ENCODE data around the gene NSUN2.

The NSUN2 gene

DNA sequence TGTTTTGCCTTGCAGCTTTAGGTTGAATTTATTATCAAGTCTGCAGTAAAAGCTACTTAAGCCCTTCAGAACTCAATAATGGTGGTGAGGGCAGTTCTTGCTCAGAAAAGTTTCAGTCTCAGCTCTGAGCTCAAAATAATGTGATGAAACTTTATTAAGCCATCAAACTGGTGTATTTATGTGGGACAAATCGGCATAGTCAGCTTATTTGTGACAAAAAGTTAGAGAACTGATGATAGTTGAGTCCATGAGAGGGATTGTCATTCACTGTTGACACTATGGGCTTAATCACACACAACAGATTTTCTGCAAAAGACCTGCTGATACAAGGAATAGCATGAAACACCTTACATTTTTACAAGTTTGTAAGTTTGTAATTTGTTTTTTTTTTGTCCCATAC, 9.8 kb upstream of the NSUN2 start:
- no peak for DNase-seq

DNA sequence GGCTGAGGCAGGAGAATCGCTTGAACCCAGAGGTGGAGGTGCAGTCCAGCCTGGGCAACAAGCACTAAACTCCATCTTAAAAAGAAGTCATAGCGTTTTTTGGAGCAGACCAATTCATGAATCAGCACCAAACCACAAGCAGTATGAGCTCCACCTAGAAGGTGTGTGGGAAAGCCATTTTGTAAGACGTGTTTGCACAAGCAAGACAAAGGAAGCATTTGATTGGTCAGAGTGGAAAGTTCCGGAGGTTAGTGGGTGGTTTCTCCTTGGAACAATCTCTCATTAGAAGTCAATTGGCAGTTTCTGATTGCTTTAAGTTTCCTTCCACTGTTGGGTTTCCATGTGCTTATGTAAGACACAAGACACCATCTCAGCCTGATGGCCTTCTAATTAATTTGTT, 5.4 kb upstream of the NSUN2 start:
- DNase-seq: no peak

DNA sequence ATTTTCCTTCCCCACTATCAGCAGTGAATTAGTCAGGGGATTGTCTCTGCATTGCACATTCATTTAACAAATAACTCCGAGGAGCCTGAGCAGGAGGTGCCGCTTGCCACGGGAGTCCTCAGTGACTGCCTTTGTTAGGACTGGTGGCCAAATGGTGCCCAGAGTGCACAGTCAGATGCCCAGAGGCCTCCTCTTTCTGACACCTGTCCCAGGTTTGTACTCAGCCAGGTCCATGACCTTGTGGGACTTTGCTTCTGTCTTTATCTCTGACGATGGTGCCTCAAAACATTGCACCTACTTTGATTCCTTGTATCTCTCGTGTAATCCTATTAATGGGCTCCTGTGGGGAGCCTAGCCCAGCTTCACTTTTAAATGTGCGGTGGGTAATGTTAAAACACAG, 4.7 kb upstream of the NSUN2 start:
- DNase-seq: no peak

DNA sequence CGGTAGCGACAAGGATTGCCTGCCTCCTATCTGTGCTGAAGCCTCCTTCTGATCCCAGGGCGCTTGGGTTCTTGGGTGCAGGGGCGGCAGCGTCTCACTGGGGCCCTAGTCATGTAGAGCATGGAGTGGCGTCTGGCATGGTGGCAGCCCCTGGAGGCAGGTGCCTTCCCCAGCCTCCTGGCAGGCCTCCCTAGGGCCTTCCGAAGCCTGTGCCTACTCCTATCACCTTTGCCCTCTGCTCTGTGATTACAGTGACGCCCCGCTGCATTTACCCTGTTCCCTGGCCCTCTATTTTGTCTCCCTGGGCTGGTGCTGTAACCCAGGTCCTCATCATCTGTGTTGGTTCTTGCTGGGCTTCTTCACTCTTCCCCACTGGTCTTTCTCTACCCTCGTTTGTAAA, 4.2 kb upstream of the NSUN2 start:
- peak; percentile 4 for DNase-seq

DNA sequence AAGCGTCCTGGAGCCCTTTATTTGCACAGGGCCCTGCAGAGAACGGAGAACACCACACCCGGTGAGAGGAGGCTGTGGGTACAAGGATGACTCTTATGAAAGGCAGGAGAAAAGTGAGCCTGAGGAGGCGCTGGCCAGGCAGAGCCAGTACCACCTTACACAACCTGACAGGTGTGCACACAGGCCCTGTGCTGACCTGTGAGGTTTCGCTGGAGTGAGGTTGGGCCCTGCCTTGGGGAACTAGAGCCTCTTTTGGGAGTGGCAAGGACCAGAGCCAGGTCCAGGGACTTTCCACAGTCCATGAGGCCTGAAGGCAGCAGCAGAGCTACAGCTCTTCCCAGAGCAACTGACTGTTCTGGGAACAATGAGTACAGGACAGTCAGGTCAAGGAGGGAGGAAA, 3.4 kb upstream of the NSUN2 start:
- DNase-seq: no peak

DNA sequence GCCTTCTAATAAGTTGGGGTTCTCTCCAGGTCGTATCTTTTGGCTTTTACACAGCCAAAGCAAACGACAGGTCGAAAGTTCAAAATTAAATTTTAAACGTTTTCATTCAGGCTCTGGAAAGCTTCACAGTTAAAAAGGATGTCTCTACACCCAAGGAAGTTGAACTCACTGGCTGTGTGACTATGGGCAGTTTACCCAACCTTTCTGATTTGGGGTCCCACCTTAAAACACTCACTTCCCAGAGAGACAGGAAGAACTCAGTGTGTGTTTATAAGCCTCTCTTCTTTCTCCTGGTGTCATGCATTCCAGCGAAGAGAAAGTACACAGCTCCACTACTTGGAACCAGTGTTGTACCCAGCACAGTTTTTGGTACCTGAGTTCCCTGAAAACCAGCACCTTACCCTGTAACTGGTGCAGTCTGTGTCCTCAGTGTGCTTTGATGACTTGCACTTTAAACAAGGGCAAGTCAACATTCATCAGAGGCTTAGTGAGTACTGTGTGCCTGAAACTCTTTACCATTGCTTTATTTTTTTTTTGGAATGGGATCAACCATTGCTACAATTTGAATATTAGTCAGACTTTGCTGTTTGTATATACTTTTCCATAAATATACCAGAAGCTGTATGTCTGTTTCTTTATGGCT, 2.1 kb upstream of the NSUN2 start:
- DNase-seq: no peak

DNA sequence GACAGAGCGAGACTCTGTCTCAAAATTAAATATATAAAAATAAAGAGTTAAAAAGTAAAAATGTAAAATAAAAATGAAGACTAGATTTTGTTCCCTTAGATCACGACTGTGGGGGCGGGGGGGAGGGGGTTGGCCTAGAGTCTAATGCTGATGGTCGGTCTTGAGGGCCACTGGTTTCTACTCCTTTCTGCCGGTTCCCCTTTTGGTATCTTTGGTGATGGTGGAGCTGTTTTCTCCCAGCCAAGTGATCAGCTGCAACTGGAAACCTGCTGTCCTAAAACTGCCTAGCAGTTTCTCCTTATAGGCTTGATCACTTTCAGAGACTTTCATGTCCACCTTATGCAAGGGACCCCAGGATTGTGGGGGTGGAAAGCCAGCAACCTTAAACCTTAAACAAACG, 1.5 kb upstream of the NSUN2 start:
- no peak for DNase-seq

DNA sequence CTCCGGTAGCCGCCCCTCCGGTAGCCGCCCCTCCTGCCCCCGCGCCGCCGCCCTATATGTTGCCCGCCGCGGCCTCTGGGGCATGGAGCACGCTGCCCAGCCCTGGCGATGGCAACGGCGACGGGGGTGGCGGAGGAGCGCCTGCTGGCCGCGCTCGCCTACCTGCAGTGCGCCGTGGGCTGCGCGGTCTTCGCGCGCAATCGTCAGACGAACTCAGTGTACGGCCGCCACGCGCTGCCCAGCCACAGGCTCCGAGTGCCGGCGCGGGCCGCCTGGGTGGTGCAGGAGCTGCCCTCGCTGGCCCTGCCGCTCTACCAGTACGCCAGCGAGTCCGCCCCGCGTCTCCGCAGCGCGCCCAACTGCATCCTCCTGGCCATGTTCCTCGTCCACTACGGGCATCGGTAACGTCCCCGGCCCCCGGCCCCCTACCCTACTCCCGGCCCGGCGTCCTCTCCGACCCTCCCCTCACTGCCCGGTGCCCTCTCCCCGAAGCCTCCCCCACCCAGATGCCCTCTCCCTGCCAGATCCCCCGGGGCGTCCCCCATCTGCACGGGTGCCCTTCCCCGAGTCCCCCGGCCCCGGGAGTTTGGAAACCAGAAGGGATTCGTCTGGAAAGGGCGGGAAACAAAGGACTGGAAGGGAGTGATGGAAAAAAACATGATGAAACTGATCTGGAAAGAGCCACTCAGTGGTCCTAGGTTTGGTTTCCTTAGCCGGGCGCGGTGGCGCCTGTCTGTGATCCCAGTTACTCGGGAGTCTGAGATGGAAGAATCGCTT, 813 bp upstream of the NSUN2 start:
- no peak for DNase-seq

DNA sequence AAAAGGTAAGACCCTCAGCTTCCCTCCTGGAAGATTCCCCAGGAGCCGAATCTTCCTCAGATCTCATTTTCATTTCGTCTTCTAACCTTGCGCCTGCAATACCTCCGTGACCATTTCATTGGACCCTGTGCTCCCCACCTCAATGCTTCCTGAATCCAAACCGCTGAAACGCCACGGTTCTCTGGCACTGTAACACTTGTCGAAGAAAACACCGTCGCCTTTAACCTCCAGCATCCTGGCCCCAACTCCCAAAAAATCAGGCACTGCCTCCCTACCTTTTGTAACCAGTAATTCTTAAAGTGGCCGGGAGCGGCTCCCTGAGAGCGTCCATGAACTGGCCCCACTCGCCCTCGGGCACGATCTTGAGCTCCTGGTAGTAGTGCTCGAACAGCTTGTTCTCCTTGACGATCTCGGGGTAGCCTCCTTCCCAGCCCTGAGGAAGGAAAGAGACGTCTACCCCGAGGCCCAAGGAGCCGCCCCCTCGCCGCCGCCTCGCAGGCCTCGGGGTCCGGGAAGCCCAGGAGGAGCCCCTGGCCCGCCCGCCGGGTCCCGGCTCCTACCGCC, 438 bp downstream of the NSUN2 start:
- no peak for DNase-seq

DNA sequence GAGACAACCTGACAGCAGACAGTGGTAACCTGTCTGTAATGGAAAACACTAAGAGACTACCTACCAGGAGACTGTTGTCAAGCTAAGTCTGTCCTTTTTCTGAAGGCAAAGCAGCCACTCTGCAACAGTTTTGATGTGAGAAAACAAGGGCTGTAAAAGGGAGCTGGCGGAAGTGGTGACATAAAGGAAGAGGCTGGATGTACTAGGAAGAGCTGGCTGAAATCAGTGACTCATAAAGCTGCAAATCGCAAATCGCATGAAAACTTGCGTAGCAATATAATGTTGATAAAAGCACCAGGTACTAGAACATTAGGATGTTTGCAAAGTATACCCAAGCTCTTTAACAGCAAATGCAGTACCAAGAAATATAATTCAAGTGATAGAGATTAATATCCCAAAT, 1.4 kb downstream of the NSUN2 start:
- no peak for DNase-seq

DNA sequence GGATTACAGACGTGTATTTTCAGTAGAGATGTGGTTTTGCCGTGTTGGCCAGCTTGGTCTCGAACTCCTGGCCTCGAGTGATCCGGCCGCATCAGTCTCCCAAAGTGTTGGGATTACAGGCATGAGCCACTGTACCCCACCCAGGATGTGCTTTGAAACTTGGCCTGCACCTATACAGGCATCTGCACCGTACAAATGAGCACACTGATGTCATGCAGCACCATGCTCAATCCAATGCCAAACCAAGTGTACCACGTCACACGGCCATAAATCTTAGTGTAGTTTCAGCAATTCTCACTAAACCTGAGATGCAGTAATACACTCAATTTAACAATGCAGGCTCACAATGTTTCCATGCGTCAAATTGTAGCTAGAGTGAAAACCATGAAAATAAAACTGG, 6.3 kb downstream of the NSUN2 start:
- no peak for DNase-seq

DNA sequence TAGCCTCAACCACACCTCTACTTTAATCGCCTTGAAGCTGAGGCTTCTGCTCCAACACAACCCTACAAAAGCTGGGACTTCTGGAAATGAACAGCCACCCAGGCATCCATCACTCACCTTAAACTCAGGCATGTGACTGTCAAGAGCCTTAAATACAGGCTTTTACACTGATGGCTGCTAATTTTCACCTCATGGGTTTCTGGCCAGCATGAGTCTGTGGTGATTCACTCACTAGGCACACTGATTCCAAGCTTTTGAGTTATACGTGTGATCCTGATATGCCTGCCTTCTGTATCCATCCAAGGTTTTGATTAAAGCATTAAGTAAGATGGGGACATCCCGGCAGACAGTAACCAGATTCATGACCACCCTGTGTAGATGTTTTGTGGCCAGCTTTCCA, 8.9 kb downstream of the NSUN2 start:
- no peak for DNase-seq

DNA sequence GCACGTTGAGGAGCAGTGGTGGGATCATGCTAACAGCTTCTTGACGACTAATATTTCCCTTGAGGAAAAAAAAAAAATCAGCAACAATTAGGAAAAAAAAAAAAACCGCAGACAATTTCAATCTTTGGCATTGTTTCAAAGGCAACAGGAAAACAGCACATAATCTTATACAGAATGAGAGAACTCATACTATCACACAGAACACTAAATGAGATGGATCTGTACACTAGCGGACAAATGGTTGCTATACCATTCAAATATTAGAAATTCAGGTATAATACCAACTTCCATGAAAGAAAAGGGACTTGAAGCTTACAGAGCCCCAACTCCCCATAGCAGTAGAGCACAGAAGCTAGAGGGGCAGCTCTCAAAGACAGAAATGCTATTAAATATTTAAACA, 9.6 kb downstream of the NSUN2 start:
- DNase-seq: no peak

DNA sequence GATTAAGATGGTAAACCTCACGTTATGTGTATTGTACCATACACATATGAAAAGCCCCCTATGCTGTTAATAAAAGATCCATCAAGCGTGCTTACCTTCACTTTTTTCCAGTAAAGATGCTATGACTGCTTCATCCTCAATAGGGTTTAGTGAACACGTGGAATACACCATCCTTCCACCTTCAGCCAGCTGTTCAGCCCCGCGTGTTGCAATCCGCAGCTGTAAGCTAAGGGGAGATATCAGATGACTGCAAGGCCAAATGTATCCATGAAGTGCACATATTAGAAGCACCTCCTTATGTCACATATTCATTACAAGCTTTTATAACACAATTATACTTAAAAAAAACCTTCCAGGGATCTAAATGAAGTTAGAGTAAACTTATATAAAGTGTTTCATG, 16.2 kb downstream of the NSUN2 start:
- DNase-seq: no peak

DNA sequence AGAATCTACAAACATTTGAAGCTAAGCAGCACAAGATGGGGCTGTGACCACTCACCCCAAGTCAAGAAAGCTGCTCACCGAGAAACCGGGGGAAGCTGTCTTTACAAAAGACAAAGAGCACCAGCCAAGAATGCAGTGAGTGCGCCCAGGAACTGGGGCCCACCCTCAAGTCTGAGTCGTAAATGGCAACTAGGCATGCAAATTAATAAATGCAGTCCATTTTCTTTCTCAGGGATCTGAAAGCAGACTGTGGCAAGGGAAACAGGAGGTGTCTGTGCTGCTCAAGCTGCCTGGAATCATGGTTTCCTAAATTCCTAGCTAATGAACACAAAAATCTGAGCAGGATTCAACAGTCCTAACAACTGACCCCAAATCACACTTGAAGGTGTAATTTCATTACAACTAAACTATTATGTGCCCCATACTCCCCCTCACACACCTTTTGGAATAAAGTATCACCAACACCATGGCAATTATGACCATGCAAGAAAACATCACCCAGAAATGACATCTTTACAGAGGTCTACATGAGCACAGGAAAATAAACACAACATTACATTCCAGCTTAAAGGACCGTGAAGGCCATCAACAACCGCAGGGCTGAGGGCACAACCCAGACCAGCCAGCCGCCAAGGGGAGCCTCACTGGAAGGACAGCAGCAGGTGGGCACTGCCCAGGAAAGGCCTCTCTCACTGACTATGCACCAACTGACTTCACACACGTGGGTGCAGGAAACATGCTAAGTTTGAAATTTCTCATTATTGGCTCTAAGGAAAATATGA, 17.6 kb downstream of the NSUN2 start:
- no peak for DNase-seq

DNA sequence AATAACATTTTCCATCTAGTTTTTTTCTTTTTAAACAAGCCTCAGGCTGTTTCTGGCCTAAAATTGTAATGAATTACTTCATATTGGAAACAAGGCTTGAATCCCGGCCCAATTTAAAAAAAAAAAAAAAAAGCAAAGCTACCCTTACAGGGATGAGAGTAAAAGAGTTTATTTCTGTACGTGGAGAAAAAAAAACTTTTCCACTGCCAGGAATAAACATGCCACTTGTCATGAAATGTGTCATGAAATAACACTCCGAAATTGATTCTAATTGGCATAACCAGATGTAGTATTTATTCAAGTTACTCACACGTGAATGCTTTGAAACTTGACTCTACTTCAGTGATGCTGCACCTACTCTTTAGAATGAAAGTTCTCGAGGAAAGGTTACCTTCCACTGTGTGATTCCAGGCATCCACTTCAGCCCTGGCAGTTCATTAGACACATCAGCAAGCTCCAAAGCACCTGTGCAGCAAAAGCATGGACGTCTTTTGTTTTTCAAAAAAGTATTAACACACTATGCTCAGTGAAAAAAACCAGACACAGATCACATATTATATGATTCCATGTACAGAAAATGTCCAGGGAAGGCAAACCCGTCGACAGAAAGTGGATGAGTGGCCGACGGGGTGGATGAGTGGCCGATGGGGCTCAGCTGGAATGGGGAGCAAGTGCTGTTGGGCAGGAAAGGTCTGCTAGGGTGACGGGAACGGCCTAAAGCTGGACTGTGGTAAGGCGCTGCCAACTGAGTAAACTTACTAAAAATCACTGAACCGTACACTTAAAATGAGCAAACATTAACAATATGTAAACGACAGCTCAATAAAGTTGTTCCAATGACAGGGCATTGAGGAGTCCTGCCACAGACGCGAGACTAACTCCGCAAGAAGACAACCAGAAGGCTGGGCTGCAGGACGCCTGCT, 21.2 kb downstream of the NSUN2 start:
- DNase-seq: no peak

DNA sequence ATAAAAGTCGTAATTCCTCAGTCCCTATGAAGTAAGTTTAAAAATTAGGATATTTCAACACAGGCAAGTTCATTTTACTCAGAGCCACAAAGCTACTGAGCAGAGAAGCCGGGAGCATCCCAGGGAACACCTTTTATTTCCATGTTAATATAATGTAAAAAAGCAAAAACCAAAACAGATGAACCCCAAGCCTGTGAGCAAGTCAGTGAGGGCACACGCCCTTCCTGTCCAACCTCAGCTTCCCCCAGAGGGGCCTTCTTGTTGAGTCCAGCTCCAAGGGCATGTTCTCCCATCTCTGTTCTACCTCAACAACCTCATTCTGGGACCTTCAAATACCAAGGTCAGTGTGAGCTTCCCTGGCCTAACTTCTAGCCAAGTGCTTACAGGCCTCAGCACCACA, 24.8 kb downstream of the NSUN2 start:
- DNase-seq: no peak

DNA sequence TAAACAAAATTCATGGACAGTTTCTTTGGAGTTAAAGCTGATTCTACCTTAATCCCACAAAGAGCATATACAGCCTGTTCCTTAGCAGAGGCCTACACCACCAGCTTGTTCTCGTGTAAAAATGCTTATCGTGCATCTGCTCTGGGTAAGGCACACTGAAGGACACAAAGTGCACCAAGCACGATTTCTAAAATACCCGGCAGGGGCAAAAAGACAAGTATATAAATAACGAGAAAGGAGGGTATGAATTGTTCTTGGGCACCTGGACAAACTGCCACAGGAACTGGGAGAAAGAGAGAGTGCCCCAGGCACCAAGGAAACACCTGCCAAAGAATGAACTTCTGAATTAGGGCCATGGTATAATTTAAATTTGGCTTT, 25.3 kb downstream of the NSUN2 start:
- no peak for DNase-seq

DNA sequence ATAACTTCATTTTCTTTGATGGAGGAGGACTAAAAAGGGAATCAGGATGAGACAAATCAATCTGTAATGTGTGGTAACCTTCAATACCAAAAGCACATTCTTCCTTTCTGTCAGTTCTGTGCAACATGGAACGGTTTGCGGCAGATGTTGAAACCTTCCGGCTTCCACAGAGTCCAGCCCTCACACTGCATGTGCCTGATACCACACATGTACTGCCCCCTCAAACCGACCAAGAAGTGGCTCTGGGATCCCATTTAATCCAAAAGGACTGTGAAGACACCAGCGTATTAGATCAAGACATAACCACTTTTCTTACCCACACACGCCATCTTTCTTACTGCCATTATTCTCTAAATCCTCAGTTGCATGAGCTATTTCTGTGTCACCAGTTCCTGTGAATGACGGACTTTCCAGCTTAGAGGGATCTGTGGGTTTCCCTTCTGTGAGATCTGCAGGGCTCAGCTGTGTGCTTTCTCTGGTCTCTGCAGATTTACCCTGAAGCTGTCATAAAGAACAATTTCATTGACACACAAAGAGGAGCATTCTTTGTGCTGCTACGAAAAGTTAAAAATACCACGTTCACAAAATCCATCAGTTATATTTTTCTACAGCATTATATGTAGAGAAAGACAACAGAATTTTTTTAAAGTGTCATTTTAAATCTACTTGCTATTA, 25.8 kb downstream of the NSUN2 start:
- no peak for DNase-seq

DNA sequence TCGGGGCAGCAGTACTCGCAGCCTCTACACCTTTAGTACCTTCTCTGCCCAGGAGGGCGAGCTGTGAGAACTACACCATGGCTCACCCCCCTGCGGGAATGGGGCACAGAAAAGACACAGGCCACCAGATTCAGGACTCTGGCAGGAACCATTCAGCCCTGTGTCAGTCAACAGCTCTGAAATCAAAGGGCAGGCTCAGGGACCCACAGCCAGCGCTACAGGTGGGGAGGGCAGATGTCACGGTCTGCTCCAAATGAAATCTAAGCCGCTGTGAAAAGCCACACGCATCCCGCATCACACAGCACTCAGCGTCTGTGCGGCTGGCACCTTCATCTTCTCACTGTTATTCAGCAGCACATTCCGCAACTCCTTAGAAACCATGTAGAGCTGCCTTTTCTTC, 27.9 kb downstream of the NSUN2 start:
- DNase-seq: no peak

DNA sequence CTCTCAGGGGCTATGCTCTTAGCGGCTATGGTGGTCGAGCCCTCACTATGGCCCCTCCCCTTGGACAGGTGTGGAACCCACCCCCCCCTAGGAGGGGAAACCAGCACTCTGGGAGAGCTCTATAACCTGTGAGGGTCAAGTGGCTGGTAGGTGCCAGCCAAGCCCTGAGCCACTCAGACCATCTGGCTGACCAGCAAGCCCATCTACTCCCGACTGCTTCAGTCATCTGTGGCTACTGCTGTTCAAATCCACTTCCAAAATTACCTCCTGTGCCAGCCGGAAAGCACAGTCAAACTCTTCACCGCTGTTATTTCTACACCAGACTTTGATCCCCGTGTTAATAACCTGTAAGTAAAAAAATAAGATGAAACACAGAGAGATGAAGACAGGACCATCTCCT, 28.5 kb downstream of the NSUN2 start:
- no peak for DNase-seq

DNA sequence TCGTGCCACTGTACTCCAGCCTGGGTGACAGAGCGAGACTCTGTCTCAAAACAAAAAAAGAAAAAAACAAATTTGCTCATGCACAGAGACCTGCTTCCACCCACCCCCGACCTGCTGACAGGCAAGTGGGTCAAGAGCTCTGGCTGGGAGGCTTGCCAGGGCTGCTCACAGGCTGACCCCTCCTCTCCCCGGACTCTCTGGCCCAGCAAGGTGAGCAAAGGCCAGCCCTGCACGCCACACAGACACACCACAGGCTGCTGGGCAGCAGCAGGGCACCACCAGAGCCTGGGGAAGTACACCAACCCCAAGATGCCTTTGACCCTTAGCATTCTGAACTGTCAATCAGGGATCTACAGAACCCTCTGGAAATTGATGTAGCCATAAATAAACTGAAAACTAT, 29.2 kb downstream of the NSUN2 start:
- DNase-seq: no peak

Measured in activated gamma-delta T cell (primary cell).